ENCODE results near the gene FMO1. TPM values are rescaled to one million over a fixed set of nuclear protein-coding genes. Genes with fewer than 3 reads are reported as not detected.
A peak's percentile ranks its signal among the peaks of the same experiment; 100 is the strongest.

The FMO1 gene
- total RNA-seq, 1 donor from 2014 or later: 3.6 TPM

- H3K27ac Mint-ChIP-seq (ENCODE audit: unreplicated experiment): no peak overlapping the region
- H3K4me1 Mint-ChIP-seq (ENCODE audit: unreplicated experiment): peaks cover 8% of the 10 kb centered on the region
- peaks cover 5% of the 10 kb centered on the region for H3K27me3 Mint-ChIP-seq (ENCODE audit: unreplicated experiment)
- TF ChIP-seq, protein P1, sequence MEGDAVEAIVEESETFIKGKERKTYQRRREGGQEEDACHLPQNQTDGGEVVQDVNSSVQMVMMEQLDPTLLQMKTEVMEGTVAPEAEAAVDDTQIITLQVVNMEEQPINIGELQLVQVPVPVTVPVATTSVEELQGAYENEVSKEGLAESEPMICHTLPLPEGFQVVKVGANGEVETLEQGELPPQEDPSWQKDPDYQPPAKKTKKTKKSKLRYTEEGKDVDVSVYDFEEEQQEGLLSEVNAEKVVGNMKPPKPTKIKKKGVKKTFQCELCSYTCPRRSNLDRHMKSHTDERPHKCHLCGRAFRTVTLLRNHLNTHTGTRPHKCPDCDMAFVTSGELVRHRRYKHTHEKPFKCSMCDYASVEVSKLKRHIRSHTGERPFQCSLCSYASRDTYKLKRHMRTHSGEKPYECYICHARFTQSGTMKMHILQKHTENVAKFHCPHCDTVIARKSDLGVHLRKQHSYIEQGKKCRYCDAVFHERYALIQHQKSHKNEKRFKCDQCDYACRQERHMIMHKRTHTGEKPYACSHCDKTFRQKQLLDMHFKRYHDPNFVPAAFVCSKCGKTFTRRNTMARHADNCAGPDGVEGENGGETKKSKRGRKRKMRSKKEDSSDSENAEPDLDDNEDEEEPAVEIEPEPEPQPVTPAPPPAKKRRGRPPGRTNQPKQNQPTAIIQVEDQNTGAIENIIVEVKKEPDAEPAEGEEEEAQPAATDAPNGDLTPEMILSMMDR (IDR thresholded peaks at IDR 0.05): no peak
- no peak for DNase-seq (ENCODE audit: extremely low spot score, unreplicated experiment)
- H3K4me3 Mint-ChIP-seq (ENCODE audit: unreplicated experiment): no peak overlapping the region
- H3K36me3 Mint-ChIP-seq (ENCODE audit: unreplicated experiment): peaks cover 4% of the 10 kb centered on the region
- peaks cover 30% of the 10 kb centered on the region for H3K9me3 Mint-ChIP-seq (ENCODE audit: unreplicated experiment)
Observed at GRCh38 chr1:171300401-171300800, 52.1 kb downstream of the FMO1 start.

DNA sequence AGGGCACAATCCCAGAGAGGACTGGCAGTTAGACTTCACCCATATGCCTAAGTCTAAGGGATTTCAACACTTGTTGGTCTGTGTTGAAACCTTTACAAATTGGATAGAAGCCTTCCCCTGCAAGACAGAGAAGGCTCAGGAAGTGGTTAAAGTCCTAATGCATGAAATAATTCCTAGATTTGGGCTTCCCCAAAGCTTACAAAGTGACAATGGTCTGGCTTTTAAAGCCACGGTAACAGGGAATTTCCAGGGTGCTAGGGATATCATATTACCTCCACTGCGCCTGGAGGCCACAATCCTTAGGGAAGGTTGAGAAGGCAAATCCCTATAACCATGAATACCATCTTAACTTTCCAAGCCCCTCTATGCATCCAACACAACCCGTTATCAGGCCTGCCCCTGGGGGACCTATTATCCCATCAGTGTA is 62.4 kb downstream of the FMO1 start:
- no peak for DNase-seq (ENCODE audit: extremely low spot score, unreplicated experiment)
- Mint-ChIP-seq H3K36me3 (ENCODE audit: unreplicated experiment) (no peaks in the 10 kb centered on the region), H3K4me1 (ENCODE audit: unreplicated experiment) (peaks cover 14% of the 10 kb centered on the region), H3K27ac (ENCODE audit: unreplicated experiment) (no peak overlapping the region), H3K27me3 (ENCODE audit: unreplicated experiment) (peaks cover 2% of the 10 kb centered on the region), H3K9me3 (ENCODE audit: unreplicated experiment) (no peaks in the 10 kb centered on the region), H3K4me3 (ENCODE audit: unreplicated experiment) (no peak overlapping the region)
- TF ChIP-seq, protein P1 (IDR thresholded peaks at IDR 0.05): no peak

DNA sequence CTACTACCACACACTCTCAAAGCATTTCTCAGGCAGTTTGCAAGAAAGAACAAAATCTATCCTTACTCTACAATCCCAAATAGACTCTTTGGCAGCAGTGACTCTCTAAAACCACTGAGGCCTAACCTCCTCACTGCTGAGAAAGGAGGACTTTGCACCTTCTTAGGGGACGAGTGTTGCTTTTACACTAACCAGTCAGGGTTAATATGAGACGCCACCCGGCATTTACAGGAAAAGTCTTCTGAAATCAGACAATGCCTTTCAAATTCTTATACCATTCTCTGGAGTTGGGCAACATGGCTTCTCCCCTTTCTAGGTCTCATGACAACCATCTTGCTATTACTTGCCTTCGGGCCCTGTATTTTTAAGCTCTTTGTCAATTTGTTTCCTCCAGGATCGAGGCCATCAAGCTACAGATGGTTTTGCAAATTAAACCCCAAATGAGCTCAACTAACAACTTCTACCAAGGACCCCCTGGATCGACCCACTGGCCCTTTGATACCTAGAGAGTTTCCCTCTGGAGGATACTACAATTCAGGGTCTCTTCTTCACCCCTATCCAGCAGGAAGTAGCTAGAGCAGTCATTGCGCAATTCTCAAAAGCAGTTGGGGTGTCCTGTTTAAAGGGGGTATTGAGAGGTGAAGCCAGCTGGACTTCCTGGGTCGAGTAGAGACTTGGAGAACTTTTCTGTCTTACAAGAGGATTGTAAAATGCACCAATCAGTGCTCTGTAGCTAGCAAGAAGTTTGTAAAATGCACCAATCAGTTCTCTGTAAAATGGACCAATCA is 63.7 kb downstream of the FMO1 start:
- Mint-ChIP-seq H3K4me3 (ENCODE audit: unreplicated experiment) (no peak overlapping the region), H3K27ac (ENCODE audit: unreplicated experiment) (no peak overlapping the region), H3K9me3 (ENCODE audit: unreplicated experiment) (no peaks in the 10 kb centered on the region), H3K4me1 (ENCODE audit: unreplicated experiment) (peaks cover 14% of the 10 kb centered on the region), H3K27me3 (ENCODE audit: unreplicated experiment) (no peaks in the 10 kb centered on the region), H3K36me3 (ENCODE audit: unreplicated experiment) (no peaks in the 10 kb centered on the region)
- no peak for DNase-seq (ENCODE audit: extremely low spot score, unreplicated experiment)
- TF ChIP-seq, protein P1 (IDR thresholded peaks at IDR 0.05): no peak

- H3K4me1 Mint-ChIP-seq (ENCODE audit: unreplicated experiment): peaks cover 14% of the 10 kb centered on the region
- no peaks in the 10 kb centered on the region for H3K9me3 Mint-ChIP-seq (ENCODE audit: unreplicated experiment)
- TF ChIP-seq, protein P1 (IDR thresholded peaks at IDR 0.05): no peak
- no peaks in the 10 kb centered on the region for H3K27me3 Mint-ChIP-seq (ENCODE audit: unreplicated experiment)
- DNase-seq (ENCODE audit: extremely low spot score, unreplicated experiment): no peak
- no peaks in the 10 kb centered on the region for H3K36me3 Mint-ChIP-seq (ENCODE audit: unreplicated experiment)
- H3K4me3 Mint-ChIP-seq (ENCODE audit: unreplicated experiment): no peak overlapping the region
- peak overlapping the region; percentile 70 for H3K27ac Mint-ChIP-seq (ENCODE audit: unreplicated experiment)
Observed at GRCh38 chr1:171313319-171313834, 65.1 kb downstream of the FMO1 start.

DNA sequence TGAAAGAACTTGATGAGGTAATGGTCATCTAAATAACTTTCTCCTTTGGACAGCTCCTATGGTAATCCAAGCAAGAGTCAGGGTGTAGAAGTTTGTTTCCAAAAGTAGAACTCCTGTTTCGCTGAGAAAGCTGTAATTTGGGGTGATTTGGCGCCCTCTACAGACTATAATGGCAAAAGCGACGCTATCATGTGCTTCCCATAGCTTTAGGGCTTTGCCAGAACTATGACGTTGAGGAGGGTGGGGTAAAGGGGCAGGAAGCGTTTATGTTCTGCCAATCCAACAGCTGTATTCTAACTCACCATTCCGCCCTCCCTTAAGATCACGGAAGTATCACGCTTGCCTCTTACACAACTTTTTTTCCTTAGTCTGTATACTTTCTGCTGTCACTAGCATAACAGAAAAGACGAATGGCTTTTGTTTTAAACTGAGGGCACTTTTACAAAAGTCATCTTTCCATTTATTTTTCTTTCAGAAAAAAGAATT is 65.6 kb downstream of the FMO1 start, which contains the start of gene FMO4:
FMO4 (plus strand) TSS at position 349 of the 486 bp plus-strand sequence. CDS start 5,643 bp downstream, outside the sequence.
- peak within 1 kb of the TSS; percentile 81 for H3K27ac Mint-ChIP-seq (ENCODE audit: unreplicated experiment)
- peaks cover under 1% of the 10 kb centered on the region for H3K36me3 Mint-ChIP-seq (ENCODE audit: unreplicated experiment)
- H3K4me1 Mint-ChIP-seq (ENCODE audit: unreplicated experiment): peaks cover 14% of the 10 kb centered on the region

More for the DNA sequence above, 65.6 kb downstream of the FMO1 start, which contains the start of gene FMO4:
- Mint-ChIP-seq H3K27me3 (ENCODE audit: unreplicated experiment) (no peaks in the 10 kb centered on the region), H3K9me3 (ENCODE audit: unreplicated experiment) (no peaks in the 10 kb centered on the region), H3K4me3 (ENCODE audit: unreplicated experiment) (peak within 1 kb of the TSS; percentile 74)
- DNase-seq (ENCODE audit: extremely low spot score, unreplicated experiment): peak; percentile 93
- TF ChIP-seq, protein P1 (IDR thresholded peaks at IDR 0.05): peak; percentile 89

Measured in osteocyte (in vitro differentiated cells).